ENCODE data around the gene AFMID. TPM values are rescaled to one million over a fixed set of nuclear protein-coding genes. Genes with fewer than 3 reads are reported as not detected.

AFMID gene
- total and polyA plus RNA-seq, 9 of the 15 experiments (the other 6 are each of a cell fraction or from before 2014, with no cell fraction given): 62.1 to 188 (median 74.4) TPM

- no peak for TF ChIP-seq ZNF589 (CRISPR knock-in tag; IDR thresholded peaks at IDR 0.05; ENCODE audit: low read depth)
- peak; percentile 99 for TF ChIP-seq E2F1 (CRISPR knock-in tag; IDR thresholded peaks at IDR 0.05)
- peak; percentile 95 for TF ChIP-seq FOXM1 (IDR thresholded peaks at IDR 0.05; ENCODE audit: low read depth)
- TF ChIP-seq FOXM1 (CRISPR knock-in tag; IDR thresholded peaks at IDR 0.05; ENCODE audit: low read depth): peak; percentile 98
- no peak for TF ChIP-seq HIVEP1 (CRISPR knock-in tag; IDR thresholded peaks at IDR 0.05)
- no peak for TF ChIP-seq ZFP30 (CRISPR knock-in tag; IDR thresholded peaks at IDR 0.05; ENCODE audit: borderline replicate concordance)
- peak; percentile 94 for TF ChIP-seq MBD2 (IDR thresholded peaks at IDR 0.05; ENCODE audit: borderline replicate concordance, low read depth)
- TF ChIP-seq ZNF707 (CRISPR knock-in tag; conservative IDR thresholded peaks at IDR 0.05): no peak; the same call in 1 of the 2 replicates
- TF ChIP-seq NCOA2 (IDR thresholded peaks at IDR 0.05; ENCODE audit: partially characterized antibody in 2 of 2): no peak
- no peak for TF ChIP-seq ZC3H4 (CRISPR knock-in tag; IDR thresholded peaks at IDR 0.05; ENCODE audit: borderline replicate concordance)
- TF ChIP-seq STAT5B (CRISPR knock-in tag; IDR thresholded peaks at IDR 0.05): no peak
- peak; percentile 26; the same call in 1 of the 2 replicates for TF ChIP-seq MTA1 (IDR thresholded peaks at IDR 0.05; ENCODE audit: borderline replicate concordance)
- TF ChIP-seq ZNF695 (CRISPR knock-in tag; IDR thresholded peaks at IDR 0.05): no peak
- no peak for TF ChIP-seq KAT8 (IDR thresholded peaks at IDR 0.05; ENCODE audit: low read depth)
- no peak for TF ChIP-seq FOXA1 (IDR thresholded peaks at IDR 0.05; ENCODE audit: borderline replicate concordance)
- TF ChIP-seq TRIM25 (IDR thresholded peaks at IDR 0.05; ENCODE audit: borderline replicate concordance): no peak
- TF ChIP-seq POLR2B (IDR thresholded peaks at IDR 0.05; ENCODE audit: low read depth, partially characterized antibody): peak; percentile 87
- TF ChIP-seq ZNF395 (CRISPR knock-in tag; IDR thresholded peaks at IDR 0.05): no peak
- peak; percentile 96 for TF ChIP-seq CXXC5 (CRISPR knock-in tag; IDR thresholded peaks at IDR 0.05)
- TF ChIP-seq ZNF561 (CRISPR knock-in tag; conservative IDR thresholded peaks at IDR 0.05): no peak
- peak; percentile 99 for TF ChIP-seq RBM25 (IDR thresholded peaks at IDR 0.05; ENCODE audit: low read depth, low read length, severe bottlenecking)
- TF ChIP-seq RUNX1 (IDR thresholded peaks at IDR 0.05; ENCODE audit: low read depth): no peak
- TF ChIP-seq DIDO1 (tag; IDR thresholded peaks at IDR 0.05; ENCODE audit: low read depth): no peak
- peak; percentile 37 for TF ChIP-seq JUND (IDR thresholded peaks at IDR 0.05; ENCODE audit: borderline replicate concordance, low read depth, low read length)
- TF ChIP-seq JUND (tag; IDR thresholded peaks at IDR 0.05; ENCODE audit: borderline replicate concordance, low read depth, low read length): no peak
- TF ChIP-seq POLR2A (conservative IDR thresholded peaks at IDR 0.05): peak; percentile 97
- TF ChIP-seq NCOA6 (IDR thresholded peaks at IDR 0.05): no peak
Observed at GRCh38 chr17:78186692-78187595, at the start of gene AFMID, which contains the start of gene TK1 (continued).
